Transverse colon (tissue), 4 donors: Measurements from ENCODE around the gene IFNGR2.

Experiments used
- CTCF ChIP-seq, 5 experiments: fragments of 200-600 bp in 3 of 5; fragments of 450-650 bp in 2 of 5; sonication (generic) in 3 of 5; IDR thresholded peaks; 1 replicate in 2 of 5; 2 replicates in 3 of 5; pipeline ENCODE4 v1.5.1; 2016 to 2017; ENCODE audit warnings: antibody characterized with exemption in 5 of 5, inconsistent platforms in 3 of 5, mild to moderate bottlenecking in 2 of 5, moderate library complexity in 1 of 5
- EP300 ChIP-seq: sonication (generic); formaldehyde crosslinking; IDR thresholded peaks from one replicate; pipeline ENCODE4 v1.6.1; 2017; ENCODE audit warnings: antibody characterized with exemption, low read depth
- POLR2A ChIP-seq: fragments of 450-650 bp; IDR thresholded peaks from one replicate; pipeline ENCODE4 v1.6.1; 2016; ENCODE audit warnings: antibody characterized with exemption, mild to moderate bottlenecking, moderate library complexity
- POLR2AphosphoS5 ChIP-seq, 3 donors: sonication (generic); formaldehyde crosslinking; IDR thresholded peaks; one replicate each; pipeline ENCODE4 v1.6.1; 2016; ENCODE audit warnings: antibody characterized with exemption in 3 of 3

GRCh38 chr21:33377221-33377920 lies 25.8 kb upstream of the IFNGR2 start:
- TF ChIP-seq CTCF (IDR thresholded peaks at IDR 0.05) = no peak
- no peak for TF ChIP-seq POLR2A
- TF ChIP-seq EP300 = no peak
- no peak for TF ChIP-seq POLR2AphosphoS5 (IDR thresholded peaks at IDR 0.05)
